GM19240 (cell line): ENCODE data around the gene SP8.

Experiments used
- DNase-seq: peaks from one replicate; pipeline ENCODE4 v3.0.0; 2011; ENCODE audit warnings: low spot score; ENCODE audit not compliant: insufficient read length

SP8 gene

DNA sequence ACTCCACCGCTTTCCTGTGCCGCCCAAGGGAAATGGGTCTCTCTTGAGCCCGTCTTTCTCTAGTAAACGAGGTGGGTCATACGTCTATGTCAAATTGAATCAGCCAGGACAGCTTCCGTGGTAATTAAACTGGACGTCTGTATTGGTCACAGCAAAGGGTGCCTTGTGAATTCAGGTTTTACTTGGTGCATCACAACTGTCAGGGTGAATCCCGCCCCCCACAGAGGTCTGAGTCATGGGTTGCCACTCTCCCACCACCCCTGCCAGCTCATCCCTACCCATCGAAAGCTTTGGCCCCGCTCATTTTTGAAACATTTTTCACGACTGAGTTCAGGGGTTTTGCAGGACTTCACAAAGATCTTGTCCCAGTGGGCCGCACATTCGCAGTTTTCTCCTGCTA lies 8.0 kb upstream of the SP8 start:
- DNase-seq = no peak

DNA sequence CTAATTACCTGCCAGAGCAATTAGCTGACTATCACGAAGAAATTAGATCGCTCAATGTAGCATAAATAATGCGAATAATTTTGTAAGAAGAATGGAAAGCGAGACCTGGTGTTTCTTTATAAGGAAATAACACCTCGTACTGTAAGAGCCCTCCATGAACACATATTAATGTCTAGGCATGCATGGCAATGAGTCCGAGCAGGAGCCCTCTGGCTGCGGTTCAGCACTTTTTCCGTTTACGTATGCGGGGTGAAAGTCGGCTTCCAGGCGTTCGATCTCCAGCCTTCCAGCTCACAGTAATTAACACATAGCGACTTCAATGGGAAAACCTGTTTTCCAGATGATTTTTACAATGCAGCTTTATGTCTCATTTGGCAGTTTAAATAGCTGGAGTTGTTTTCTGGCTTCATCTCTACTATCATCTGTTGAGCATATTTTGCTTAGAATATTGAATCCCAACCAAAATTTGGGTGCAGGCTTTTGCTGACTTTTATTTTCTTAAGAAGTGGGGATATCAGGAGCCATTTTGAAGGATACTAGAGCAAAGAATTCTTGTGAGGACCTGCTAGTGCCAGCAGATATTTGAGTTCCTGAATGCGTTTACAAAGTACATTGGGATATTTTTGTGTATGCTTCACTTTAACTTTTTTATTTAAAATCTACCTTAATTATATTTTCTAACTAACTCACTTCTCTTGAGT lies 7.2 kb upstream of the SP8 start:
- DNase-seq = no peak

GRCh38 chr7:20793248-20793647 lies 6.6 kb upstream of the SP8 start:
- no peak for DNase-seq

GRCh38 chr7:20791538-20792434 lies 5.1 kb upstream of the SP8 start:
- no peak for DNase-seq

DNA sequence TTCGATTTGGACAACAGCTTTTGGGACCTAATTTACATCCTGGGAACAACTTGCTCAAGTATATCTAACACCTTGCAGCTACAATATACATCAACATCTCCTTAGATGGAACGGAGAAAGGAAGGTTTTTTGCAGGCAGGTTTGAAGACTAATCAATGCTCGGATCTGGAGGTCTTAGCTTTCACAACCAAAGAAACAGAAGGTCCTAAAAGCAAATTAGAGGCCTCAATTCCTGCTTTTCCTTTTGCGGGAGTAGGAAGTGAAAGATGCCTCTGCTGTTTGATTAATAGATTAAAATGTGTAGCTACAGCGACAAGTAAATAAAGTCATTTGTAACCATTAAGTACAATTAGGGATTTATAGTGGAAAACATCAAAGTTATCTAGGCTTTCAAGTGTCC lies 3.7 kb upstream of the SP8 start:
- DNase-seq = no peak

DNA sequence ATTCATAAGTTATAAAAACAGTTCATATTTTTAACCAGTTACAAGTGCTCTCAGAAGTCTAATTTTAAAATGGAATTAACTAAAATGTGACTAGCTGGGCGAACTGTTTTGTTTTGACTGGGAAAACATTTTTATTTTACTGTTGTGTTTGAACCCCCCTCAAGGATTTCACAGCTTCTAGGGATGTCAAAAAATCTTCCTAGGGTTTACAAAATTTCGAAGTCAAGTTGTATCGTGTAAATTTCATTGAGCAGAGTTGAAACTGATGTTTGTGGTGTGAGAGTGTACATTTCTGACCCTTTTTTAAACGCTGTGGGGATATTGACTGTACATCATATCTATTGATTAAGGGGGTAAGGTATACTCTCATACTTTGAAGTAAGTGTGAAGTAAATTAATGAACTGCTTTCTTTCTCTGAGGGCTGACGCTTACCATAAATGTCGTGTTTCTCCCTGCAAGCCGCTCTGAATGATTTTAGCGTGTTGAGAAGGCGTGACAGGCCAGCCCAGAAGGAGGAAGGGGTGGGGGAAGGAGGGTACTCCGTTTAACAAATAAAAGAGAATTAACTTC lies 1.8 kb upstream of the SP8 start:
- no peak for DNase-seq

- DNase-seq = no peak
Measured at GRCh38 chr7:20787660-20788419, 1.2 kb upstream of the SP8 start.

GRCh38 chr7:20786421-20786778 lies 286 bp downstream of the SP8 start:
- DNase-seq = no peak

DNA sequence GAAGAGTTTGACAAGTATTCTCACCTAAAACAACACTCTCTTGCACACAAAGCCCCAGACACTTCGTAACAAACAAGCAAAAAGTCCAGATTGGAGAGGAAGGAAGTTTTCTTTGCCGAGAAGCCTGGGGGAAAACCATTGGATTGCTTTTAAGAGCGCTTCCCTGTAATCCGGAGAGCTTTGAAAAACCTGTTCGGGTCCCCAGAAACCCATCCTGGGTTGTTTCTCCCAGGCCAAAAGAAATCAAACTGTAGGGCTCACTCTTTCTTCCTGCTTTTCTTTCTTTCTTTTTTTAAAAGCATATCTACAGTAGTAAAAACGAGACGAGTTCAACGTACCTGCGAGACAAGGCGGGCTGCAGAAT lies 655 bp downstream of the SP8 start:
- DNase-seq = no peak

DNA sequence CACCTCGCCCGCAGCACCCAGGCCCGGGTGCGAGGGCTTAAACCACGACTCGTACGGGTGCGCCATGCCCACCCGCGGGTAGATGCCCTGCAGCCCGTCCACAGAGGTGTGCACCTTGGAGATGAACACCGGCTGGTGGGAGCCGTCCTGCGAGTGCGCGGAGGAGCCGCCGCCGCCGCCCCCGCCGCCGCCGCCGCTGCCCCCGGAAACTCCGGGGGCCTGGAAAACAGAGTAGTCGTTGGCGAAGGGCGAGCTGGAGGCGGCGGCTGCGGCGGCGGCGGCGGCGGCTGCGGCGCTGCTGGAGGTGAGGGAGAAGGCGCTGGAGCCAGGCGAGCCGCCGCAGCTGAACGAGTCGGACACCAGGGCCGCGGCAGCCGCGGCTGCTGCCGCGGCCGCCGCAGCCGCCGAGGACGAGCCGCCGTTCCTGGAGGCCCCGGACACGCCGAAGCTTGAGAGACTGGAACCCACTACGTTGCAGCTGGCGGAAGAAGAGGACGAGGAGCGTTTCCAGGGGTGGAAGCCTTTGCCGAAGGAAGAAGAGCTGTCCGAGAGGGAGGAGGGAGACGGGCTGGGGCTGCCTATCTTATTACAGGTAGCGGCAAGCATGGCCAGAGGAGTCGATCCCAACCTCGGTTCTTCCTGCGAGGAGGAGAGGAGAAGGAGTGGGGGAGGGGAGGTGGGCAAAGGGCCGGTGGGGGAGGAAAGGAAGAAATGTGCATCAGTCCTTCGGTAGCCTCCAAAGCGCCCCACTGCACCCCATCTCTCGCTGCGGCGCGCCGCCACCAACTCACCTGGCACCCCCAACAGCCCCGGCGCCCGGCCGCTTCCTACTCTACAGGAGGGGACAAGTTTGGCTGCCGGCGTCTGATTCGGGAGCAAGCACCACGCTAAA lies 1.3 kb downstream of the SP8 start:
- DNase-seq = no peak

- DNase-seq = no peak
Measured at GRCh38 chr7:20784388-20785156, 2.1 kb downstream of the SP8 start.

GRCh38 chr7:20783700-20784387 lies 2.8 kb downstream of the SP8 start:
- DNase-seq = no peak

DNA sequence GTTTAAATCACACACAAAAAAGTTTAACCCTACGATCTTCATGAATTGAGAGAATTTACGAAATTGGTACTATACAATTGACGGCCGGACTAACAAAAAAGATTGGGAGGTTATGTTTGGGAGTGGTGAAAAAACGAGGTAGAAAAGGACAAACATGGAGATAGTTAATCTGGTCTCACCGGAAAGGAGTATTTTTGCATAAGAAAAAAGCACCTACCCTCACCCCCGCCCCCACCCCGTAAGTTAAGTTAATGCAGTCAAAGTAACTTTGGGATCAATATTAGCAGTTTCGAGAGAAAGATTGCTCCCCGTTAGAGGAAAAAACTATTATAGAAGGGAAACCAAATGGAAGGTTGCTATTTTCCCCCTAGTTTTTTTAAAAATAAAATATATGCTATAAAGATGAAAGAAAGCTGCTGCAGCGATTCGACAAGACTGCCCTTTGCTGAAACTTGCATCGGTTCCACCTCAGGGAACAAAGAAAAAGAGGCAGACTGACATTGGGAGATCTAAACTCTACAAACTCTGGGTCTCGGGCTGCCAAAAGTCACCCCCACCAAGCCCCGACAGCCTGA lies 3.5 kb downstream of the SP8 start:
- no peak for DNase-seq

- DNase-seq = no peak
Measured at GRCh38 chr7:20779041-20779440, 7.6 kb downstream of the SP8 start.

DNA sequence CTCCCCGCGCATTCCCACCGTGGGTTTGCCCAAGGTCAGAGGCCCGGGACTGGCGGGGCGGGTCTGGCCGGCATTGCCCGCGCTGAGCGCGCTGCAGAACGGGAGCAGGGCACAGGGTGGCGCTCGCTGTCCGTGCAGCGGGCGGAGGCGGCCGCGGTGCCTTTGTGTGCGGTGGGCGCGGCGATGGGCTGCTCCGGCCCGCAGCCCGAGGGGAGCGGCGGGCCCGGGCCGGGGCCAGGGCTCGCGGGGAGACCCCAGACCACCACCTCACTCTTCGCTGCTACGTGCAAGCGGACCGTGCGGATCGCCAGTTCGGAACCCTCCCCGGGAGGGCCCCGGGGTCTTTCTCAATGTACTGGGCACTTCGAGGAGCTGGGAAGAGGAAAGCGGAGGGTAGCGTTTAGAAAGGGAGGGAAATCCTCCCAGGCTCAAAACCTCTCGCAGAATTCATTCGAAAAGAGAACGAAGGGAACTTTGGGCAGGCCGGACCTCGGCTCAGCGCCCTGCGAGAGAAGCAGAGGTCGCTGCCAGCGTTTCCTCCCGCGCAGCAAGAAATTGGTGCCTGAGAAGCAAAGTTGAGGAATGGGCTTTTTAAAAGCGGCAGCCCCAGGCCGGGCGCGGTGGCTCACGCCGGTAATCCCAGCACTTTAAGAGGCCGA lies 8.5 kb downstream of the SP8 start:
- no peak for DNase-seq

DNA sequence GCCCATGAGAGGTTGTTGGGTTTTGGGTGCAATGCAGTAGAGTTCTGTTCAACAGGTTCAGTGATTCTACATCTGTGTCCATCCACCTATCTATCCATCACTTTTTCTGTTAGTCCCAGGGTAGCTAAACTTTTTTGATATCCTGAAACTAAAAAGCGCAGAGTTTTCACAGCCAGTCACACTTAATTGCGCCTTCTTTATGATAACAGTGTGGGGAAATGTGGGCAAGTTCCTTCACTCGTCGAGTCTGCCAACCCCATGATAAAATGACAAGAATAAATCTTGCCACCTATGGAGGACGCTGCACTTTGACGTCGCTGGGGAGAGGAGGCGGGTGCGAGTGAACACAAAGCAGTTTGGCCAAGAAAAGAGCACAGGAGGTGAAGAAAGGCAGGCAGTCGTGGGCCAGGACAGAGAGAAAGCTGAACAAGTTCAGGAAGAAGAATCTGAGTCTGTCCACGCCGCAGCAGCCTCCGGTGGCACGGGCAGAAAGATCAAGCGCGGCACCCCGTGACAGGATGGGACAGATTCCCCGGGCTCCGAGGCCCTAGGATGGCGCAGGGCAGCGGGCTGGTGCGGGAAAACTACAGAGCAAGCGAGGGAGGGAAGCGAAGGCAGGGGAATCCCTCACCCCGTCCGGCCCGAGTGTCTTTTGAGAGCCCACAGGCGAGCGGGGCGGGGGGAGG lies 9.2 kb downstream of the SP8 start:
- no peak for DNase-seq

GRCh38 chr7:20776942-20777341 lies 9.7 kb downstream of the SP8 start:
- no peak for DNase-seq
